Activated CD8-positive, alpha-beta memory T cell treated with anti-CD3 and anti-CD28 coated beads for 36 hours (primary cell): ENCODE measurements around the gene LRRC56. TPM values are rescaled to one million over a fixed set of nuclear protein-coding genes. Genes with fewer than 3 reads are reported as not detected.

Experiments used
- CTCF ChIA-PET: fragments of 350-600 bp; sonication (Branson Sonifier 250); formaldehyde crosslinking; loops from one replicate; lab custom pipeline; 2021; ENCODE audit warnings: antibody characterized with exemption; lab: Charles Lee
- POLR2A ChIA-PET: fragments of 350-600 bp; sonication (Branson Sonifier 250); formaldehyde crosslinking; loops from one replicate; lab custom pipeline; 2021; ENCODE audit warnings: antibody characterized with exemption; lab: Charles Lee
- total RNA-seq, 2 experiments: library from RNA; stranded (reverse); gene quantifications; one replicate each; pipeline ENCODE4 v1.2.3, GENCODE V29; 2021

LRRC56 gene
- 1 to 10 TPM; 1.8 to 2.1 TPM for total RNA-seq

DNA sequence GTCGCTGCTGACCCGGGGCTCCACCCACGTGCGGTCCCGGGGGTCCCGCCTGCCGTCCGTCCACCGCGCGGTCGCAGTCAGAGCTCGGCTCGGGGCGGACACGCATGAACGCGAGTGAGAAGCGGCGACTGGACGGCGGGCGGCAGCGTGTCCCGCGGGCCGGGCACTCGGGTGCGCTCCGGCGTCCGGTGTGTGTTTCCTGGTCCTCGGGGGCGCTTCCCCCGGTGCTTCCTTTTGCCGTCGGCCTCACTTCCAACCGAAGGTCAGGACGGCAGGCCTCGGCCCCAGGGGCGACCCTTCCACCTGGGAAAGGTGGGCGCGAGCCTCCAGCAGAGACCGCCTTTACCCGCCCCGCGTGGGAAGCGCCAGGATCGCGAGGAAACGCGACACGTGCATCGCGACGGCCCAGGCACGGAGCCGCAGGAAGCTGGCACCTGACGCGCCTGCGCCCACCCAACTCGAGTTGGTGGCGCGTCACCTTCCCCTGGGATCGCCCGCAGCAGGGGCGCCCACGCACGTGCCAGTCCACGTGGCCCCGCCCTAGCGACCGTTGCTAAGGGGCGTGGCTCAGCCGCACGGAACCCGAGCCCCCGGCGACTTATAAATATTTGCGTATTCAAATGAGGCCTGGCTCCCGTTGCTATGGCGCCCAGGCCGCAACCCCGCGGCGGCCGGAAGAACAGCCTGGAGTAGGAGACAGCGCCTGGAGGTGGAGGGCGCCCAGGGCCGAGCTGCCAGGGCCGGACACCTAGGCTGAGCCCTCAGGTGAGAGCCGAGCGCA lies at the start of gene LRRC56:
LRRC56 (plus strand) TSS at position 687 of the 781 bp plus-strand sequence. CDS start 3,158 bp downstream, outside the sequence.
- CTCF ChIA-PET: interaction anchor here (6.8 kb wide), 1 partner anchor 18 kb away, joined by 29 read pairs; no protein-coding TSS in a partner anchor

GRCh38 chr11:487571-488021 lies 49.7 kb upstream of the LRRC56 start:
- CTCF ChIA-PET: no interaction called here

More for the DNA sequence above, at the start of gene LRRC56:
- POLR2A ChIA-PET: interaction anchor here (1.9 to 2.5 kb wide), 2 partner anchors 31 to 189 kb away, joined by 9 to 12 read pairs; partner anchors contain the start of gene RNH1

GRCh38 chr11:488062-488461 lies 49.3 kb upstream of the LRRC56 start:
- CTCF ChIA-PET: no interaction called here
- POLR2A ChIA-PET: no interaction called here

More at GRCh38 chr11:487571-488021, 49.7 kb upstream of the LRRC56 start:
- POLR2A ChIA-PET: no interaction called here

GRCh38 chr11:488579-488978 lies 48.7 kb upstream of the LRRC56 start:
- POLR2A ChIA-PET: no interaction called here
- CTCF ChIA-PET: no interaction called here

GRCh38 chr11:488992-489391 lies 48.3 kb upstream of the LRRC56 start:
- ChIA-PET CTCF (no interaction called here), POLR2A (no interaction called here)

DNA sequence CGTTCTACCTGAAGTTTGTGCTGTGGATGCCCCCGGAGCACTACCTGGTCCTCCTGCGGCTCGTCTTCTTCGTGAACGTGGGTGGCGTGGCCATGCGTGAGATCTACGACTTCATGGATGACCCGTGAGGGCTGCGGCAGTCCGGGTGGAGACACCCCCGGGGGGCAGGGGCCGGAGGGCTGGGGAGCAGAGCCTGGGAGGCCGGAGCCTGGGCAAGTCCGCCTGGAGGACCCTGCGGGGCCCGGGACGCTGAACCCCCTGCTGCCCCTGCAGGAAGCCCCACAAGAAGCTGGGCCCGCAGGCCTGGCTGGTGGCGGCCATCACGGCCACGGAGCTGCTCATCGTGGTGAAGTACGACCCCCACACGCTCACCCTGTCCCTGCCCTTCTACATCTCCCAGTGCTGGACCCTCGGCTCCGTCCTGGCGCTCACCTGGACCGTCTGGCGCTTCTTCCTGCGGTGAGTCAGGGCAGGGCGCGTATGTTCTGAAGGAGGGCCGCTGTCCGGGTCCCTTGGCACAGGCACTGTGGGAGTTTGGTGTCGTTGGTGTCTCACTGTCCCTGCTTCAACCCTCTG lies 47.6 kb upstream of the LRRC56 start:
- CTCF ChIA-PET: no interaction called here
- POLR2A ChIA-PET: no interaction called here

DNA sequence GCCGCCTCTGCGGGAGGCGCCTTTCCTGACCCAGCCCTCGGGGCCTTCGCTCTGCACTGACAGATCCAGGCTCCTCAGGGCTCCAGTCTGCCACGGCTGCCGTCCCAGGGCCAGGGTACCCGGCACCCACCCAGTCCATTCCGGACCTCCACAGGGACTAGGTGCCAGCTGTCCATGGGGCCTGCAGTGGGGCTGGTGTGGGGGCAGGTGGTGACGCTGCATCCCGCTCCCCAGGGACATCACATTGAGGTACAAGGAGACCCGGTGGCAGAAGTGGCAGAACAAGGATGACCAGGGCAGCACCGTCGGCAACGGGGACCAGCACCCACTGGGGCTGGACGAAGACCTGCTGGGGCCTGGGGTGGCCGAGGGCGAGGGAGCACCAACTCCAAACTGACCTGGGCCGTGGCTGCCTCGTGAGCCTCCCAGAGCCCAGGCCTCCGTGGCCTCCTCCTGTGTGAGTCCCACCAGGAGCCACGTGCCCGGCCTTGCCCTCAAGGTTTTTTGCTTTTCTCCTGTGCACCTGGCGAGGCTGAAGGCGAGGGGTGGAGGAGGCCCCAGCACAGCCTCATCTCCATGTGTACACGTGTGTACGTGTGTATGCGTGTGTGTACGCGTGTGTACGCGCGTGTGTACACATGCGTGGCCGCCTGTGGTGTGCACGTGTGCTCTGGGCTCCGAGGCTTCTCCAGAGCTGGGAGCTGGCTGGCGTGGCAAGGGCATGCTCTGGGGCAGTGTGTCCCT lies 47.0 kb upstream of the LRRC56 start:
- ChIA-PET POLR2A (no interaction called here), CTCF (no interaction called here)

DNA sequence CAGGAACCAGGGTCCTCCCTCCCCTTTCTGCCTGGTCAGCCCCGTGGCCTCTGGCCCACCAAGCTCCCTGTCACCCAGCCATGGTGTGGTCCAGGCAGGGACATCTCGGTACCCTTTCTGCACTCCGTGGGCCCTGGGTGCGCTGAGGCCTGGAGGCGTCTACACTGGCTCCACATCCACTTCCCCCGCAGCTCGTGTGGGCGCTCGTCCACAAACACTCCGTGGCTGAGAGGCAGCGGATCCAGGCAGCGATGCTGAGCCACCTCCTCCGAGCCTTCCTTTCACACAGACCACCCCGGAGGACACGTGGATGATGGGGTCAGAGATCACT lies 46.4 kb upstream of the LRRC56 start:
- ChIA-PET CTCF (no interaction called here), POLR2A (no interaction called here)

DNA sequence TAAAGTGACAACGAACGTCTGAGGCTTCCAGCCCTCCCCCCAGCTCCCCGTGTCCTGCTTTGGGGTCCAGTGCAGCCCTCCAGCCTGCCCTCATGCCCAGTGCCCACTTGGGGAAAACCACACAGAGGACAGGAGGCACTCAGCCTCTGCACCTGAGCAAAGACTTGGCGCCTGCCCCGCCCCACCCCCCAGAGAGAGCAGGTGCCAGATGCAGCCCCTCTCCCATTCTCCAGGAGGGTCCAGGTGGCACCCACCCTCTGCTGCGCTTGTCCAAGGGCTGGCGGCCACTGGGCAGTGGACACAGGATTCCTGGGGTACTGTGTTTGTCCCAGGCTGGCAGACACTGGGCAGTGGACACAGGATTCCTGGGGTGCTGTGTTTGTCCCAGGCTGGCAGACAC lies 46.0 kb upstream of the LRRC56 start:
- POLR2A ChIA-PET: no interaction called here

DNA sequence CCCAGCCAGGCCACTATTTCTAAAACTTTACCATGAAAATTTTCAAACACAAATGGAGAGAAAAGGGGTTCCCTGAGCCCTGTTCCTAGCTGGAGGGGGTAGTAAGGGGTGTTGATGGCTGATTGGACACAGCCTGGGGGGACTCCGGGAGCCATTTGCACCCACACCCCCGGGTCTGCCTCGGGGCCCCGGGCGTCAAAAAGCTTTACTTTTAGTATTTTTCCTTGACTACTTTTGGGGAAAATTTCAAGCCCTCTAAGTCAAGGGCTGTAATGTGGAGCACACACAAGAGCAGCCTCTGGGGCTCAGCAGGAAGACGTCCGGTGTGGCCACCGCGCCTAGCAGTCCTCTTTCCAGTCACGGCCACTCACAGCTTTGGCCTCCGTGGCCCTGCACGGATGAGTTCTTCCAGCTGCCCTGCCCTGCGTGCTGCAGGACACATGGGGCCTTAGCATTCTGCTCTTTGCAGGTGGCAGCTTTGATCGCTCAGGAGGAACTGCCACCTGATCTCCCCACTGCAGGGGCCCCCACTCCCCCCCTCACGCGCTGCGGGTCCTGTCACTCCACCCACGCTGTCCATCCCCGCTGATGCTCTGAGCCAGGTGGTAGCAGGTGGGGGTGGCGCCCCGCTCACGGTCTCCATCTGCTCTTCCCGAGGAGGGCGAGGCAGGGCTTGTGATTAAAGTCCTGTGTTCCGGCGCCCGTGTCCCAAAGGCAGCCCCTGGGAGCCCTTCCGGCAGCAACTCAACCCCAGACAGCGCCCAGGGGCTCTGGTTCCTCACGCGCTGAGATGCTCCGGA lies 44.7 kb upstream of the LRRC56 start:
- CTCF ChIA-PET: interaction anchor here (0.9 to 1.1 kb wide), 2 partner anchors 10 to 40 kb away, joined by 3 read pairs; no protein-coding TSS in a partner anchor
- POLR2A ChIA-PET: no interaction called here

More for the DNA sequence above, 46.0 kb upstream of the LRRC56 start:
- CTCF ChIA-PET: interaction anchor here (1.1 kb wide), 1 partner anchor 39 kb away, joined by 3 read pairs; no protein-coding TSS in a partner anchor

GRCh38 chr11:494761-495536 lies 42.4 kb upstream of the LRRC56 start:
- CTCF ChIA-PET: no interaction called here
- POLR2A ChIA-PET: no interaction called here

GRCh38 chr11:495537-495931 lies 41.8 kb upstream of the LRRC56 start:
- ChIA-PET POLR2A (no interaction called here), CTCF (interaction anchor here (0.9 kb wide), 1 partner anchor 24 kb away, joined by 3 read pairs; no protein-coding TSS in a partner anchor)

DNA sequence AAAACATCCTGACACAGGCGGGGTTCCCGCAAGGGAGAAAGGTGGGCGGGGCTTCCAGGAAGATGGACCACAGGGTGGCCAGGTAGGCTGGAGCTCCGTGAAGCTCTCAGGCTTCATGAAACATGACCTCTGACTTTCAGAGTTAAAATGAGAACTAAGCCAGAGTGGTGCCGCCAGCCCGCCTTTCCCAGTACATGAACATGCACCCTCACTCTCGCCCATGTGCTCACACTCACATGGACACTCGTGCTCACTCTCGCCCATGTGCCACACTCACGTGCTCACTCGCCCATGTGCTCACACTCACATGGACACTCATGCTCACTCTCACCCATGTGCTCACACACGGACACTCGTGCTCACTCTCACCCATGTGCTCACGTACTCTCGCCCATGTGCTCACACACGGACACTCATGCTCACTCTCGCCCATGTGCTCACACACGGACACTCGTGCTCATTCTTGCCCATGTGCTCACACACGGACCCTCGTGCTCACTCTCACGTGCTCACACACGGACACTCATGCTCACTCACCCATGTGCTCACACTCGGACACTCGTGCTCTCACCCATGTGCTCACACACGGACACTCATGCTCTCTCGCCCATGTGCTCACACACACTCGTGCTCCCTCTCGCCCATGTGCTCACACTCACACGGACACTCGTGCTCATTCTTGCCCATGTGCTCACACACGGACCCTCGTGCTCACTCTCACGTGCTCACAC lies 40.3 kb upstream of the LRRC56 start:
- CTCF ChIA-PET: no interaction called here
- POLR2A ChIA-PET: no interaction called here

DNA sequence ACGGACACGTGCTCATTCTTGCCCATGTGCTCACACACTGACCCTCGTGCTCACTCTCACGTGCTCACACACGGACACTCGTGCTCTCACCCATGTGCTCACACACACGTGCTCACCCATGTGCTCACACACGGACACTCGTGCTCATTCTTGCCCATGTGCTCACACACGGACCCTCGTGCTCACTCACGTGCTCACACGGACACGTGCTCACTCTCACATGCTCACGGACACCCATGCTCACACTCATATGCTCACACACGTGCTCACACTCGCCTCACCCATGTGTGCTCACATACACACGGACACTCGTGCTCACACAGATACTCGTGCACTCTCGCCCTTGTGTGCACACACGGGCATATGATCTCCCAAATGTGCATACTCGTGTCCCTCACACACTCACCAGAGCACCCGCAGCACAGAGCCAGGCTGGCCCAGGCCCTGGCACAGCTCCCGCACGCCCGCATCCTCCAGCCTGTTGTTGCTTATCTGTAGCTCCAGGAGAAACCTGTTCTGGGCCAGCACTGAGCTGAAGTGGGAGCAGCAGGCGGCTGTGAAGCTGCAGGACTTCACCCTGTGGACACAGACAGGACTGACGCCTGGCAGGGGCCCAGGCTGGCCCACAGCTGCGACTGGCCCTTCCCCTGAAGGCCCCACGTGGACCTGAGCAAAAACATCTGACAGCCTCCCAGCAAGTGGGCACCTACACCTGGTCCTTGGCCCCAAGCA lies 39.6 kb upstream of the LRRC56 start:
- ChIA-PET POLR2A (no interaction called here), CTCF (interaction anchor here (1.7 kb wide), 1 partner anchor 21 kb away, joined by 11 read pairs; no protein-coding TSS in a partner anchor)

DNA sequence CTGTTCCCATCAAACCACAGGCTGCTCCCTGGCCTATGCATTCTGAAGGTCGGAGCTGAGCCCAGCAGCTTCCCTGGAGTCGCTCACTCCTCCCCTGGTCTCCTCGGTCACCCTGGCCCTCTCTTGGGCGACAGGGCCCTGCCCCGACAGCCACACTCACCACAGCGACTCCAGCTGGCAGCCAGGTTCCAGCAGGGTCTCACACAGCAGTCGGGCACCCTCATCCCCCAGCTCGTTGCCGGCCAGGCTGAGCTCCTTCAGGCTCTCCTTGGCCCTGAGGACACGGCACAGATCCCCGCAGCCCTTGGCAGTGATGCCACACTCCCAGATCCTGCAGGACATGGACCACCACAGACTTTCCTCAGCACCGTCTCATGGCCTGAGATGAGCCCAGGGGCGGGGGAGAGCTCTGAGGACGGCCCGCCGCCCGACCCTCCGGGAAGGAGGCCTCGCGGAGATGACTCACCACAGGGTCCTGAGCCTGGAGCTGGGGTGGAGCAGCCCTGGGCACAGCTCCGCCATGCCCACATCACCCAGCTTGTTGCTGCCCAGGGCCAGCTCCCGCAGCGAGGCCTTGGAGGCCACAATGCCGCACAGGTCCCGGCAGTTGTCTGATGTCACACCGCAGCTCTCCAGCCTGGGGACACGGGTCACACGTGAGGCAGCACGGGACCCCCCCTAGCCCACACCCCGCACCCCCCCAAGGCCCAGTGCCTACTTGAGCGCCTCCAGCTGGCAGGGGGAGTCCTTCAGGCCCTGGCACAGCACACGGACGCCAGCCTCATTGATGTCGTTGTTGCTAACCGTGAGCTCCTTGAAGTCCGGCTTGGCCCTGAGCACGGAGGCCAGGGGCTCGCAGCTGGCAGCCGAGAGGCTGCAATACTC lies 38.8 kb upstream of the LRRC56 start:
- ChIA-PET POLR2A (no interaction called here), CTCF (interaction anchor here (1.7 kb wide), 1 partner anchor 20 kb away, joined by 11 read pairs; no protein-coding TSS in a partner anchor)
